GM21423 (cell line): ENCODE results near the gene NEK4.

ENCODE experiments used
- ATAC-seq: cut with Tn5 transposase; IDR thresholded peaks from one replicate; pipeline ENCODE4 v1.9.1; 2021; ENCODE audit warnings: mild to moderate bottlenecking, moderate library complexity; ENCODE audit not compliant: unreplicated experiment

NEK4 gene

DNA sequence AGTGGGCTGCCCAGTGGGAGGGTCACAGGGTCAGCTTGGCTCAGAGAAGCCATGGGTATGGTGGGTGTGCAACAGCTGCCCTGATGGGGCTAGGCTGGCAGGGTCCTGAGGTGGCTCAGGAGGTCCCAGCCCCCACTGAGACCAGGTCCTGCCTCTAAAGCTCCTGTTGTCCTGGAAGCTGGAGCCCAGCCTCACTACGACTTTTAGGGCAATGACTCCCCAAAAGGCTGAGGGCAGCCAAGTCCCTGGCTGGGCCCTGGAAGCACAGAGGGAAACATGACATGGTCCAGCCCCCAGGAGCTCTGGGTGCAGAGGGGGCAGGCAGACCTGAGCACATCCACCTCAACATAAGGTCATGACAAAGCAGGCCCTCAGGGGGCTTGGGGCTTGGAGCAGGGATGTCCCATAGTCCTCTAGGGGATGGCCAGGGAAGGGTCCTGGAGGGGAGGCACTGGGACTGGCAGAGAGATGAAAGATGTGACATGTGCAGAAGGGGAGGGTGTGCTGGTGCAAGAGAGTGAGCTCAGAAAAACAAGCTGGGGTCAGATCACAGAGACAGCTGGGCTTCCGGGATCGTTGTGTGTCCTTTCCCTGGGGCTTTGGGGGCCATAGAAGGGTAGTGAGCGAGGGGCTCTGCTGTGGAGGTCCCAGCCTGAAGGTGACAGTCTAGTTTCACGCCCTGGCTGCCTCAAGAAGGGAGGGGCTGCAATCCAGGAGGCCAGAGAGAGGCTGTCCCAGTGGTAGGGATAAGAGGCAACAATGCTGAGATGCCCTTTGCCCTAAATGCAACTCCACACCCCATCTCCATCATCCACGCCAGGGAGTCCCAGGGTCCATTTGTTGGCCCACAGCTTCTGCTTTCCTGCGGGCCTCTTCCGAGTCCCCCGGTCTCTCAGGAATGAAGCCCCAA is 23.2 kb upstream of the NEK4 start:
- ATAC-seq, result no peak

DNA sequence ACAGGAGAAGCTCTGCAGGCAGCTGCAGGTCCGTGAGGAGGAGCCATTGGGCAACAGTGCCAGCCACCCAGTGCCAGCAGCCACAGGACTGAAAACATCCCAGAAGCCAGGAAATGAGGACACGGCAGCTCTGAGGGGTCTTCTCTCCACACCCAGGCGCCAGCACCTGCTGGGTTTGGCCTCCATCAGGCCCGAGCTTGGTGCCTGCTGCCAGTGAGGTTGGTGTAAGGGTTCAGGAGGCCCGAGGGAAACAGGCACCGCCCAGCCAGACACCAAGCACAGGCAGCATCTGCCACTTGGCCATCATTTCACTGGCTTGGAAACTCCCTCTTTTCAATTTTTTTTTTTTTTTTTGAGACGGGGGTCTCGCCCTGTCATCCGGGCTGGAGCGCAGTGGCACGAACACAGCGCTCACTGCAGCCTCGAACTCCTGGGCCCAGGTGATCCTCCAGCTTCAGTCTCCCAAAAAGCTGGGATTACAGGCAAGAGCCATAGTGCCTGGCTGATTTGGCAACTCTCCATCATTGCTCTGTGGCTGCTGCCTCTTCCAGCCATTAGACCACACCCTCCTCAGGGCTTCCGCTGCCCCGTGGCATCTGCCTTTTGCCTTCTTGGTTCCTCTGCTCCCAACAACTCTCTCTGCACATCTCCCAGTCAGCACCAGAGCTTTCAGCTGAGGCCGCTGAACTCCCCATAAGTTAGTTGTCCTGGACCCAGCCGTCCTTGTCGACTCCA is 22.4 kb upstream of the NEK4 start:
- ATAC-seq, result no peak

DNA sequence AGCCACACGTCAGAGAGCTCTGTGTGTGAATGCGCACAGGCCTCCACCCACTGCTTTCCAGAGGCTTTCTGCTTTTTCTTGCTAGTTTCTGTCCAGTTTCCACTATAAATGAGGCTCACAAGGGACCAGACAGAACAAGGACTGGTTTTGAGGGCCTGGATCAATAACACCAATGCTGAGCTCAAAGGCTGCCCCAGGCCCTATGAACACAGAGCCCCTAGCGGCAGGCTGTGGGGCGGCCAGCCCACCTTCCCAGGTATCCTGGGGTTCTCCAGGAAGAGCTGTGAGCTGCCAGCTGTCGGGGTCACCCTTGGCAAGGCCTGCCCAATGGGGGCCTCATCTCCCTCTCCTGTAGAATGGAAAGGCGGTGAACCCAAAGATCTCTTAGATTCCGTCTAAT is 21.7 kb upstream of the NEK4 start:
- no peak for ATAC-seq

DNA sequence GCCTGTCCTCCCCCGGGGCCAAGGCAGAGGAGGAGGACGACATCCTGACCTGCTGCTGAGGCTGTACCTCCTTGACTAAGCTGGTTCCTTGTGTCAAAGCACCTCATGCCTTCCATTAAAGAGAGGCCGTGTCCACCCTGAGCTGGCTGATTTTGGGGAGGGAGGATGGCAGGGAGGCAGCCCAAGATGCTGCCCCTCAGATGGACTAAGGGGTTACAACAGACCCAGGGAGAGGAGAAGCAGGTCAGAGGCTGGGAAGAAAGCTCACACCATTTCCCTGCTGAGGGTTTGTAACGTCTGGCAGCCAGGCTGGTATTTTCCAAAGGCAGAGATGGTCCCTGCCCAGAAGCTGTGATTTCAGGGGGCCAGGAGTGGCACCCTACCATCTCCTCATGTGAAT is 21.2 kb upstream of the NEK4 start:
- no peak for ATAC-seq

DNA sequence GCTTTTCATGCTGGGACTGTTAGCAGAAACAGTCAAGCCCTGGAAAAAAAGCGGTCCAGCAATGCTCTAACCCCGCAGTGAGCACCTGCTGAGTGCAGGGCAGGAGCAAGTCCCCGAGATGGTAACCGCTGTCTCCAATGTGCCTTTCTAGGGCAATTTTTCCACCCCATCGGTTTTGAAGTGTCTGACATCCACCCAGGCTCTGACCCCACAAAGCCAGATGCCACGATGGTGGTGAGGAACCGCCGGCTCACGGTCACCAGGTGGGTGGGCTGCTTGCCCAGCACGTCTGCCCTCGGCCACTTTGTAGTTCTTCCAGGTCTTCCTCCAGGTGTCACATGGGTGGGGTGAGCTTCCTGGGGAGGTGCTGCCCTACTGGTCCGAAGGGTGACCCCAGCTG is 20.6 kb upstream of the NEK4 start:
- ATAC-seq, result no peak

DNA sequence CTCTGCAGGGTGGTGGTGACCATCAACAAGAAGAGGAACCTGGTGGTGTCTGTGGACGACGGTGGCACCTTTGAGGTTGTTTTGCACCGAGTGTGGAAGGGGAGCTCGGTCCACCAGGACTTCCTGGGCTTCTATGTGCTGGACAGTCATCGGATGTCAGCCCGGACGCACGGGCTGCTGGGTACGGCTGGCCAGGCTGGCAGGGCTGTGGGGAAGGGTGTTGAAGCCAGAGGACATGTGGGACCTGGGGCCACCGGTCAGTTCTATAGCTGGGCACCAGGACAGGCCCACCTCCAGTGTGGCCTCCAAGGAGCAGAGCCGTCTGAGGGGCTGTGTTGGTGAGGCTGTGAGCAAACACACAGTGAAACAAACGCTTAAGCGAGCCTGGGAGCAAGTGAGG is 20.0 kb upstream of the NEK4 start:
- no peak for ATAC-seq

DNA sequence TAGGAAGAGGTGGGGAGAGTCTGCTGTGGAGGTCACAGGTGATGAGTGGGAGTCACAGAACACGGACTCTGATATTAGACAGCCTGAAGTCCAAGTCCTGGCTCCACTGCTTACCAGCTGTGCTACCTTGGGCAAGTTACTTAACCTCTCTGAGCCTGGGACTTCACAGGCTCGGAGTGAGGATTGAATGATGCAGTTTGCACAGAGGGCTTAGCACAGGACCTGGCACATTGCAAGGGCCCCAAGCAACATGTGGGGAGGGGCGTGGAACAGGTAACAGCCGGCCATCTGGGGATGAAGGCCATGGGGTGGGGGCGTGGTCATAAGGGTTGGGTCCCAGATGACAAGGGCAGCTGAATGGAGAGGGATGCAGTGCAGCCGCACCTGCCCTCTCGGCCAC is 19.6 kb upstream of the NEK4 start:
- no peak for ATAC-seq

DNA sequence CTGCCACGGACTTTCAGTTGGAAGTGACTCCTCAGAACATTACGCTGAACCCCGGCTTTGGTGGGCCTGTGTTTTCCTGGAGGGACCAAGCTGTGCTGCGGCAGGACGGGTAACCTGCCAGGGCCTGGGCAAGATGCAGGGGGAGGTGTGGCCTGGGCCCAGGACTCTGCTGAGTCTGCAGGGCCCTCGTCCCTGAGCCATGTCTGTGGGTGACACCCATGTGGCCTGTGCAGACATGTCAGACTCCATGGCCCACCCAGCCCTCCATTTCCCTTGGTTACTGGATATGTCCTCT is 19.0 kb upstream of the NEK4 start:
- ATAC-seq, result no peak

DNA sequence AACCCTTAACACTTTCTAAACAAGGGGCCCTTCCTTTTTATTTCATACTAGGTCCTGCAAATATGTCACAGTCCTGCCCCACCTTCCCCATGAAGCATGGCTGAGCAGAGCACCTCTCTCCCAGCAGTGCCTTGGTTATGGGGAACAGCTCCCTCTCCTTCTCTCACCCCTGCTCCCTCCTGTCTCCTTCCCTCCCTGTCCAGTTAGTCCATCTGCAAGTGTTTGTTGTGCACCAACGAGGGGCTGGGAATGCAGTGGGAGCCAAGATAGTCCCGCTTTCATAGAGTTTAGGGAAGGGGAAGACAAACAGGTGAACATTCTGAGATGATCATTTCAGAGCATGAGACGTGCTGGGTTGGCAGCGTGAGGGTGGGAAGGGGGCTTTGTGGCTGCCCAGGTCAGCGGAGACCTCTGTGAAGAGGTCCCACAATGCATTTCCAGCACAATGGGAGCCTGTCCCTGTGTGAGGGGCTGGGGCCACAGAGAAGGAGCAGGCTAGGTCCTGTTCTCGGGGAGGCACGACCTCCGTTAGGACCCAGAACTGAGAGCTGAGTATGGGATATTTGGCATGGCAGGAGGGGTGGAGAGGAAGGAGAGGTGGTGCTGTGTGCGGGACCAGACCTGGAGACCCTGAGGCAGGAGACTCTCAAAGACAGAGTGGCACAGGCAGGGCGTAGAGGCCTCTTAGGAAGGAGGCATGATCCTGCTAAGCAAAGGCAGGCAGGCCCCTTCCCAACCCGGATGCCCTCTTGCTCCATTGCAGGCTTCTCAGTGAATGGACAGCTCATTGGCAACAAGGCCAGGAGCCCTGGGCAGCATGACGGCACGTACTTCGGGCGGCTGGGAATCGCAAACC is 18.4 kb upstream of the NEK4 start:
- ATAC-seq, result no peak

DNA sequence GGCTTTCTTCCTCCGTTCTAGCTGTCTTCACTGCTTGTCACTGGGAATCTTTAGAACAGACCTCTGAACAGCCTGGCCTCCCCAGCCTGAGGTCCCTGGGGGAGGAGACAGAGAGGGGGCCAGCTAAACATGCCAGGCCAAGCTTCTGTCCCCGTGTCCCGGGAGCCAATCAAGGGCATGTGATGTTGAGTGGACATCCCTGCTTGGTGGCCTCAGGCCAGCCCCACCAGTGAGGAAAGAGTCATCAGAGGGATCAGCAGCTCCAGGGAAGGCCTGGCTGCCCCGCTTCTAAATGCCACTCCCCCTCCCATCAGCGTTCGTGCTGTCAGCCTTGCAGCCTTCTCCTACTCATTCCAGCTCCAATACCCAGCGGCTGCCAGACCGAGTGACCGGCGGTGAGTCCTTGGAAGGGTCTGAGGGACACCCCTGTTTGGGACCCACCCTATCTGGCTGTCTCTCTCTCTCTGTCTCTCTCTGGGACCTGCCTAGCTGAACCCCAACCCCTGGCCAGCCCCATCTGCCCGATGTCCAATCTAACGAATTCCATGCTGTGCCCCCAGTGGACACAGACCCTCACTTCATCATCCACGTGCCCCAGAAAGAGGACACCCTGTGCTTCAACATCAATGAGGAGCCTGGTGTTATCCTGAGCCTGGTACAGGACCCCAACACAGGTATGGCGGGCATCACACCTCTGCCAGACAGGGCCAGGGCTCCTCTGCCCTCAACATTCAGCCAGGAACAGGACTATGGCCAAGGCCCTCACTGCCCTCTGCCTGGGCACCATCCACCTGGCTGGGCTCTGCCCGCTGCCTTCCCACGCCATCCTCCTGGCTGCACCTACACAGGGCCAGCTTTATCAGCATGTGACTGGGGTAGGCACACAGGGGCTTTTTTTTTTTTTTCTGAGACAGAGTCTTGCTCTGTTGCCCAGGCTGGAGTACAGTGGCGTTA is 17.2 kb upstream of the NEK4 start:
- ATAC-seq, result no peak

DNA sequence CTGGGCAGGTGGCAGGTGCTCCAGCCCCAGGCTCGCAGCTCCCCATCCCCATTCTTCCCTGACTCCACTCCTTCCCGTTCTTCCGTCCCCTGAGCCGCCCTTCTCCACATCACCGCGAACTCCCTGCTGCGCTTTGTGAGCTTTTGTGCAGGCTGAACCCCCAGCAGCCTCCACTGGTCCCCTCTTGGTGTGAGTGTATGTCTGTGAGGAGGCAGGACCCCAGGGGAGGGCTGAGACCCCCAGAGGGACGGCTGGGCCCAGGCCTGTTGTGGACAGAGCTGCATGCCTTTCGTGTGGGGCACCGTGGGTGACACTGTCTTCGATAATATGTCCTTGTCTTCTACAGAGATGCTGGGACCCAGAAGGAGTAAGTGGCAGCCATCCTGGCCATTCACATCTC is 16.5 kb upstream of the NEK4 start:
- no peak for ATAC-seq

DNA sequence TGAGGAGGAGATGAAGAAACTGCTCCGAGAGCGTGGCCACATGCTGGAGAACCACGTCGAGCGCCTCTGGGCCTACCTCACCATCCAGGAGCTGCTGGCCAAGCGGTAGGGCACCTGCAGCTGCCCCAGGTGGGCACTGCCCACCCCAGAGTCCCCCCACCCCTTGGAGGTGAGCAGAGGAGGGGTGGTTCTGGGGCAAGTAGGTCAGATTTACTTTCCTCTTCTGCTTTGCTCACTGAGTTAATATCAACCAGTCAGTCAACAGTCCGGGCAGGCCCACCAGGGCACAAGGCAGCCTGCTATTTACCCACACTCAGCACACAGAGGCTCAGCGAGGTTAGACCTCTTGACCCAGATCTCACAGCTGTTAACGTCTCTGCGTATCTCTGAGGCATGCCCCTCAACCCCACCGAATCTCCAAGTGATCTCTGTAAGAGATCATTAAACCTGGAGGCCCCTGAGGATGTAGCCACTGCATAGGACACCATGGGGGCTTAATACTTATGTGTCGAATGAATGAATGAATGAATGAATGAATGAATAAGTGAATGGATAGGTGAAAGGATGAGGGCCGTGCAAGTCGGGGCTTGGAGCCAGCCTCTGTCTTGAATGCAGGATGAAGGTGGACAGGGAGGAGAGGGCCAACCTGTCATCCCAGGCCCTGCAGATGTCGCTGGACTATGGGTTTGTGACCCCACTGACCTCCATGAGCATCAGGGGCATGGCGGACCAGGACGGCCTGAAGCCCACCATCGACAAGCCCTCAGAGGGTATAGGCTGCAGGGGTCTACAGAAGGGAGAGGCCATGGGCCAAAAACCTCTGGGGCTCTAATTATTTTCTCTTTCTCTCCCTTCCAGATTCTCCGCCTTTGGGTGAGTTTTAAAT is 15.8 kb upstream of the NEK4 start:
- ATAC-seq, result no peak

DNA sequence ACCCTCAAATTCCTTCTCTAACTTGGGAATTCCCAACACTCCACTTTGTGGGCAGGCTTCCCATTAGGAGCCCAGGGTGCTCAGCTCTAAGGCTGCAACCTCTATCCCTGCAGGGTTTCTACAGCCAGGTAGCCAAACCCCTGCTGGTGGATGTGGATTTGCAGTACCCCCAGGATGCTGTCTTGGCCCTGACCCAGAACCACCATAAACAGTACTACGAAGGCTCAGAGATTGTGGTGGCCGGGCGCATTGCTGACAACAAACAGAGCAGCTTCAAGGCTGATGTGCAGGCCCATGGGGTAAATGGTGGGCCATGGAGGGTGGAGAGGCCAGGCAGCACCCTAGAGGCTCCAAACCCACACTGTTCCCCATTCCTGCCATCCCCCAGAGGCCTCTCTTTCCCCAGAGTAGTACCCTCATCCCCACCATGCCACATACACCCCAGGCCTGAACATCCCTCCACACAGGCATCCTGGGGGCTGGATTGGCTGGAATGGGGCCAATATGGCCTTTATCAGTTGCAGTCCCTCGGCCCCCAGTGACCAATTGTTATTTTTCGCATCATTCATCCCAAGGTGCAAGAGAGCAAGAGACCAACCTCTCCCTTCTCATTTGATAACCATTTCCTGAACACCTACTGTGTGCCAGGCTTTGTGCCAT is 14.3 kb upstream of the NEK4 start:
- no peak for ATAC-seq

DNA sequence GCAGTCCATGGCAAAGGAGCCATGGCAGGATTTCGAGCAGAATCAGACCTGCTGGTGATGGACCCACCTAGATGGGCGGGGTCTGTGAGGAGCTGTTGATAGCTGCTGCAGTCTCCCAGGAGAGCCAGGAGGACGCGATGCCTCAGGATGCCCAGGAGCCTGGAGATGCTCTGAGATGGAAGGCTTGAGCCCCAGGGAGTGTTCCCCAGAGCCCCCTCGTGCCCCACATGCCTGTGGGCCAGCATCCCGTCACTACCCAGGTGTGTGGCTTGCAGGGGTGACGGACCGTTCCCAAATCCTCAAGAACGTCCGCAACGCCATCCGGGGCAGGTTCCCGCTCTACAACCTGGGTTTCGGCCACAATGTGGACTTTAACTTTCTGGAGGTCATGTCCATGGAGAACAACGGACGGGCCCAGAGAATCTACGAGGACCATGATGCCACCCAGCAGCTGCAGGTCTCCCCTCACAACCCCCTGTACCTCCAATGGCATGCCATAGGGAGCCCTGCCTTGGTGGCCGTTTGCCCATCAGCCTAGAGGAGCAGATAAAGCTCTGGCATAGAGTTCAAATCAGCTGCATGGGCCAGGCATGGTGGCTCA is 13.4 kb upstream of the NEK4 start:
- no peak for ATAC-seq

DNA sequence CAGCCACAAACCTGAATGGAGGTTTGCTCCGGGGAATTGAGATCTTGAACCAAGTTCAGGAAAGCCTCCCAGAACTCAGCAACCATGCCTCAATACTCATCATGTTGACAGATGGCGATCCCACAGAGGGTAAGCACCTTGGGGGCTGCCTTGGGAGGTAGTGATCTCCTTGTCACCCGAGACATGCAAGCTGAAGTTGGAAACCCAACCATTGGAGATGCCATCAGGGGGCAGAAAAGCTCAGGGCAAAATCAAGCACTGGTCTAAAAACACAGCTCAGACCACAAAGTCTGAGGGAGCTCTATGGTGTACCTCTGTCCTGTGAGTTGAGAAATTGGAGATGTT is 12.4 kb upstream of the NEK4 start:
- ATAC-seq, result no peak

DNA sequence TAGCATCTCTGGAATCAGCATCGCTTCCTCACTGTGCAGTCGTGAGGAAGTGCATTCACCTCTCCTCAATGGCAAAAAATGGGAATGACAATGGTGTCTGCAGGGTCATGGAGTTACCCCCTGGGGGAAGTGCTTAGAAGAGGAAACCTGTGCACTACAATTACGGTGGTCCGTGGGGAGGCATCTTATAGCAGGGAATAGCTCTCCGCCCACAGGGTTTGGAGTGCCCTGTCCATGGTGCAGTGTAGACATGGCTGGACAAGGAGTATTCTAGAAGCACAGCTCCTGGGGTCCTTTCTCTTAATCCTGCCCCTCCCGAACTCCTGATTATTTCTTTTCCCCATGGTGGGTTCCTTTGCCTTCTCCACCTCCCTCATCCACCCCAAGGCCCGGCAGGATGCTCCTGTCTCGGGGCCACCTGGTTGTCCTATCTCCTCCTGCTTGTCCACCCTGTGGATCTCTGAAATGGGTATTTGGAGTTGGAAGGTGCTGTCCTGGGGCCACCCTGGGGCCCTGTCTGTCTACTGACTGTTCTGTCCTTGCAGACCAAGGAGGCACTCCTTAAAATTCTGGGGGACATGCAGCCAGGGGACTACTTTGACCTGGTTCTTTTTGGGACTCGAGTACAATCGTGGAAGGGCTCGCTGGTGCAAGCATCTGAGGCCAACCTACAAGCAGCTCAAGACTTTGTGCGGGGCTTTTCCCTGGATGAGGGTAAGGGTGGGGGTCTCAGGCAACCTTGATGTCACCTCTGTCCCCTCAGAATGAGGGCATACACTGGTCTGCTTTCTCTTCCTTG is 11.9 kb upstream of the NEK4 start:
- no peak for ATAC-seq

DNA sequence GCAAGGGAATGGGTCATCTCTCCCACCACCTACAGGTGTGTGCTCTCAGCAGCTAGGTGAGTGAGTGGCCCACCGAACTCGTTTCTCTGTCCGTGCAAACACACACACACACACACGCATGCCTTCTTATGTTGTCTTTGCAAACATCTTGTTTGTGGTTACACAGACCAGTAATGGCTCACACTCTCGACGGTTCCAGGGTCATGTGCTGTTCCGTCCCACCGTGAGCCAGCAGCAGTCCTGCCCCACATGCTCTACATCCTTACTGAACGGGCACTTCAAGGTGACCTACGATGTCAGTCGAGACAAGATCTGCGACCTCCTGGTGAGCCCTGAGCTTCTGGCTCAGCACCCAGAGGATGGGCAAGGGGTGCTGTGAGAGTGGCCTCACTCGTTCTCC is 11.0 kb upstream of the NEK4 start:
- no peak for ATAC-seq
